H9 (cell line): ENCODE measurements around the gene SBK3. TPM values are rescaled to one million over a fixed set of nuclear protein-coding genes. Genes with fewer than 3 reads are reported as not detected.

Source experiments
- DNase-seq: peaks from one replicate; pipeline ENCODE4 v3.0.0-alpha.2; 2017
- H2AFZ ChIP-seq: one replicate; pipeline ENCODE4 v1.6.1; 2013; ENCODE audit warnings: mild to moderate bottlenecking, low read length, control low read depth, moderate library complexity
- H2AK5ac ChIP-seq: 2 replicates; pipeline ENCODE4 v1.6.1; 2013; ENCODE audit warnings: low read length, control low read depth, mixed read lengths; ENCODE audit not compliant: insufficient read length
- H2BK120ac ChIP-seq: one replicate; pipeline ENCODE4 v1.6.1; 2013; ENCODE audit warnings: low read depth, mild to moderate bottlenecking, low read length, control low read depth, inconsistent platforms; ENCODE audit not compliant: poor library complexity, severe bottlenecking
- H2BK12ac ChIP-seq: 2 replicates; pipeline ENCODE4 v1.6.1; 2013; ENCODE audit warnings: low read length, control low read depth, mixed read lengths, low read depth; ENCODE audit not compliant: insufficient read length
- H2BK15ac ChIP-seq: 2 replicates; pipeline ENCODE4 v1.6.1; 2013; ENCODE audit warnings: low read depth, low read length, control low read depth
- H2BK20ac ChIP-seq: one replicate; pipeline ENCODE4 v1.6.1; 2013; ENCODE audit warnings: low read depth, mild to moderate bottlenecking, low read length, control low read depth, inconsistent platforms; ENCODE audit not compliant: poor library complexity, severe bottlenecking
- H2BK5ac ChIP-seq: 2 replicates; pipeline ENCODE4 v1.6.1; 2013; ENCODE audit warnings: low read length, control low read depth, mixed read lengths; ENCODE audit not compliant: insufficient read length
- H3K14ac ChIP-seq: 2 replicates; pipeline ENCODE4 v1.6.1; 2013; ENCODE audit warnings: low read length, control low read depth; ENCODE audit not compliant: insufficient read depth
- H3K18ac ChIP-seq: 2 replicates; pipeline ENCODE4 v1.6.1; 2013; ENCODE audit warnings: low read depth, mild to moderate bottlenecking, mixed read lengths, low read length, control low read depth; ENCODE audit not compliant: insufficient read length
- H3K23ac ChIP-seq: 2 replicates; pipeline ENCODE4 v1.6.1; 2013; ENCODE audit warnings: low read length, control low read depth, mixed read lengths, low read depth; ENCODE audit not compliant: insufficient read length
- H3K23me2 ChIP-seq: 2 replicates; pipeline ENCODE4 v1.6.1; 2013; ENCODE audit warnings: low read depth, mild to moderate bottlenecking, mixed read lengths, low read length, control low read depth; ENCODE audit not compliant: insufficient read length, poor library complexity, severe bottlenecking
- H3K27ac ChIP-seq: 2 replicates; pipeline ENCODE4 v1.5.1; 2013; ENCODE audit warnings: low read length, control low read depth, mixed read lengths, low read depth; ENCODE audit not compliant: insufficient read length
- H3K27me3 ChIP-seq: 2 replicates; pipeline ENCODE4 v1.6.1; 2013; ENCODE audit warnings: low read length, control low read depth, inconsistent platforms; ENCODE audit not compliant: insufficient read depth
- H3K4ac ChIP-seq: 2 replicates; pipeline ENCODE4 v1.6.1; 2013; ENCODE audit warnings: low read depth, mild to moderate bottlenecking, control low read depth, inconsistent platforms, low read length, moderate library complexity
- H3K4me1 ChIP-seq: 2 replicates; pipeline ENCODE4 v1.6.1; 2013; ENCODE audit warnings: low read length, control low read depth, inconsistent platforms; ENCODE audit not compliant: insufficient read depth
- H3K4me2 ChIP-seq: 2 replicates; pipeline ENCODE4 v1.6.1; 2013; ENCODE audit warnings: low read length, control low read depth, mixed read lengths; ENCODE audit not compliant: insufficient read length, insufficient read depth
- H3K56ac ChIP-seq: 2 replicates; pipeline ENCODE4 v1.6.1; 2013; ENCODE audit warnings: low read depth, mild to moderate bottlenecking, mixed read lengths, low read length, control low read depth; ENCODE audit not compliant: insufficient read length
- H3K79me1 ChIP-seq: 2 replicates; pipeline ENCODE4 v1.6.1; 2013; ENCODE audit warnings: low read depth, mild to moderate bottlenecking, moderate library complexity, low read length, control low read depth, inconsistent platforms; ENCODE audit not compliant: insufficient read depth, poor library complexity, severe bottlenecking
- H3K79me2 ChIP-seq: 2 replicates; pipeline ENCODE4 v1.6.1; 2013; ENCODE audit warnings: low read length, control low read depth, inconsistent platforms; ENCODE audit not compliant: insufficient read depth
- H3K9ac ChIP-seq: 2 replicates; pipeline ENCODE4 v1.6.1; 2013; ENCODE audit warnings: low read length, control low read depth, mixed read lengths; ENCODE audit not compliant: insufficient read length; ENCODE audit errors: extremely low read depth
- H3K9me3 ChIP-seq: one replicate; pipeline ENCODE4 v1.6.1; 2013; ENCODE audit warnings: low read depth, low read length, inconsistent platforms; ENCODE audit not compliant: control insufficient read depth
- H3T11ph ChIP-seq: one replicate; pipeline ENCODE4 v1.6.1; 2013; ENCODE audit warnings: mild to moderate bottlenecking, low read length, control low read depth, inconsistent platforms
- H4K20me1 ChIP-seq: one replicate; pipeline ENCODE4 v1.6.1; 2013; ENCODE audit not compliant: control insufficient read depth, insufficient read length, insufficient read depth
- H4K5ac ChIP-seq: 2 replicates; pipeline ENCODE4 v1.6.1; 2013; ENCODE audit warnings: low read depth, mild to moderate bottlenecking, mixed read lengths, low read length, control low read depth; ENCODE audit not compliant: insufficient read length
- H4K8ac ChIP-seq: replicated peaks from 2 replicates; pipeline ENCODE4 v1.6.1; 2013; ENCODE audit warnings: low read length, control low read depth, mixed read lengths, low read depth; ENCODE audit not compliant: insufficient read length
- H4K91ac ChIP-seq: 2 replicates; pipeline ENCODE4 v1.6.1; 2013; ENCODE audit warnings: low read depth, mild to moderate bottlenecking, moderate library complexity, mixed read lengths, low read length, control low read depth; ENCODE audit not compliant: insufficient read length
- H3K27ac Mint-ChIP-seq, 3 experiments: 2 replicates in 2 of 3; 3 replicates in 1 of 3; pipeline ENCODE4 v1.8.0; 2020 to 2021; ENCODE audit warnings: mixed read lengths in 3 of 3, mild to moderate bottlenecking in 1 of 3, moderate library complexity in 1 of 3
- H3K27me3 Mint-ChIP-seq: 2 replicates; pipeline ENCODE4 v1.8.0; 2021; ENCODE audit warnings: low read depth, mild to moderate bottlenecking, moderate library complexity, mixed read lengths
- H3K36me3 Mint-ChIP-seq, 3 experiments: 2 replicates in 2 of 3; 3 replicates in 1 of 3; pipeline ENCODE4 v1.8.0; 2020 to 2021; ENCODE audit warnings: low read depth in 3 of 3, mixed read lengths in 3 of 3; ENCODE audit not compliant: insufficient read depth in 1 of 3
- H3K4me1 Mint-ChIP-seq, 2 experiments: 2 replicates each; pipeline ENCODE4 v1.8.0; 2020; ENCODE audit warnings: mixed read lengths in 2 of 2
- H3K4me3 Mint-ChIP-seq, 2 experiments: 2 replicates in 1 of 2; 3 replicates in 1 of 2; pipeline ENCODE4 v1.8.0; 2020 to 2021; ENCODE audit warnings: mild to moderate bottlenecking in 2 of 2, mixed read lengths in 2 of 2, moderate library complexity in 1 of 2
- H3K9me3 Mint-ChIP-seq, 2 experiments: 2 replicates in 1 of 2; 3 replicates in 1 of 2; pipeline ENCODE4 v1.8.0; 2020; ENCODE audit warnings: mild to moderate bottlenecking in 2 of 2, mixed read lengths in 2 of 2, moderate library complexity in 1 of 2
- WGBS: extraction: QIAGEN DNeasy Blood & Tissue Kit; methylation state at CpG from one replicate; pipeline ENCODE4 v1.1.7; 2013; ENCODE audit warnings: missing lambda C conversion rate, low lambda C conversion rate, mixed read lengths; ENCODE audit not compliant: insufficient read length; ENCODE audit errors: extremely low coverage; 5-methylcytosine and 5-hydroxymethylcytosine counted together
- total RNA-seq: library from RNA; stranded (reverse); gene quantifications from 2 replicates; pipeline ENCODE4 v1.2.1, GENCODE V29; 2021
- TF ChIP-seq, protein P1 (sequence below): fragments of 200-600 bp; sonication (generic); conservative IDR thresholded peaks from 3 replicates; pipeline ENCODE4 v1.8.0; 2021; ENCODE audit warnings: antibody characterized with exemption, mild to moderate bottlenecking

The SBK3 gene
- total RNA-seq, 1 experiment from 2014 or later: 0.70 TPM

DNA sequence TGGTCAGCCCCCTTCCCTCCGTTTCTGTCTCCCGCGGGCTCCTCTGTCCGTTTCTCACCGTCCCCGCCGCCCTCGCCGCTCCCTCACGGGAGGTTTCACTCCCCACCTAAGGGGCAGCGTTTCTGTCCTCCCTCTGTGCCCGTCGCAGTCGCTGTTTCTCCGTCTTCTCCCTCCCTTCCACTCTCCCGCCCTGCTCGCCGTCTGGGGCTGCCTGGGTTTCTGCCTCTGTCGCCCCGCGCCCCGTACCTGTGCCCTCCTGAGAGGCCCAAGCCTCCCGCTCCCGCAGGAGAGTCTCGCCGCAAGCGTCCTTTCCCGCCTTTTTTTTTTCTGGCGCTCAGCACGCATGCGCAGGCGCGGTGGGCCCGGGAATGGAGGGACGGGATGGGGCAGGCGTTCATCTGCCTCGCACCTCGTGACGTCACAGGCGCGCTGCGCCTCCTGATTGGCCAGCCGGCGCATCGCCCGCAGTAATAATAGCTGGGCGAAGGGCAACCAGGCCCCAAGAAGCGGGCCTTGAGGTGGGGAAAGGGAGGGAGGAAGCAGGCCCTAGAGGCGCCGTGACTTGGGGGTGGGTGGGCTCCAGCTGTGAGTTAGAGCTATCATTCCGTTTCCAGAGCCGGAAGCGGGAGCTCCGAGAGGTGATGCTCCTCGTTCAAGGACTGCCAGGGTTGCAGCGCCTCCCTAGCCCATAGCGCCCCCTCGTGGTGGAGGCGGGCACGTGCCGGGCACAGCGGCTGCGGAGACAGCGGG, 41.7 kb downstream of the SBK3 start:
- no peak overlapping the region for H3K14ac ChIP-seq
- H3K4me1 ChIP-seq: no peaks in the 10 kb centered on the region
- H3K4me2 ChIP-seq: peak overlapping the region; percentile 0
- Mint-ChIP-seq H3K9me3 (peaks cover 11 to 19% of the 10 kb centered on the region in 2 experiments), H3K27me3 (peaks cover 71% of the 10 kb centered on the region), H3K27ac (no peak overlapping the region), H3K4me1 (0 out of 4 replicates have a peak, but pooled peaks cover 0 to 2% of the 10 kb centered on the region in 2 experiments), H3K4me3 (peak overlapping the region; percentile 30 to 48; a peak in 4 of 5 replicates), H3K36me3 (peaks cover 3 to 8% (median 7%) of the 10 kb centered on the region in 3 experiments)
- H3K79me2 ChIP-seq: no peaks in the 10 kb centered on the region
- no peak overlapping the region for H2BK12ac ChIP-seq
- H2BK120ac ChIP-seq: no peak overlapping the region
- H4K91ac ChIP-seq: no peak overlapping the region
- no peaks in the 10 kb centered on the region for H4K20me1 ChIP-seq
- H4K8ac ChIP-seq: no peak overlapping the region
- no peak overlapping the region for H3K27ac ChIP-seq
- TF ChIP-seq, protein P1, sequence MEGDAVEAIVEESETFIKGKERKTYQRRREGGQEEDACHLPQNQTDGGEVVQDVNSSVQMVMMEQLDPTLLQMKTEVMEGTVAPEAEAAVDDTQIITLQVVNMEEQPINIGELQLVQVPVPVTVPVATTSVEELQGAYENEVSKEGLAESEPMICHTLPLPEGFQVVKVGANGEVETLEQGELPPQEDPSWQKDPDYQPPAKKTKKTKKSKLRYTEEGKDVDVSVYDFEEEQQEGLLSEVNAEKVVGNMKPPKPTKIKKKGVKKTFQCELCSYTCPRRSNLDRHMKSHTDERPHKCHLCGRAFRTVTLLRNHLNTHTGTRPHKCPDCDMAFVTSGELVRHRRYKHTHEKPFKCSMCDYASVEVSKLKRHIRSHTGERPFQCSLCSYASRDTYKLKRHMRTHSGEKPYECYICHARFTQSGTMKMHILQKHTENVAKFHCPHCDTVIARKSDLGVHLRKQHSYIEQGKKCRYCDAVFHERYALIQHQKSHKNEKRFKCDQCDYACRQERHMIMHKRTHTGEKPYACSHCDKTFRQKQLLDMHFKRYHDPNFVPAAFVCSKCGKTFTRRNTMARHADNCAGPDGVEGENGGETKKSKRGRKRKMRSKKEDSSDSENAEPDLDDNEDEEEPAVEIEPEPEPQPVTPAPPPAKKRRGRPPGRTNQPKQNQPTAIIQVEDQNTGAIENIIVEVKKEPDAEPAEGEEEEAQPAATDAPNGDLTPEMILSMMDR: peak; percentile 99
- no peak overlapping the region for H3K56ac ChIP-seq
- no peak overlapping the region for H2AFZ ChIP-seq
- H2AK5ac ChIP-seq: no peak overlapping the region
- no peak overlapping the region for H4K5ac ChIP-seq
- no peak overlapping the region for H3K23ac ChIP-seq
- no peak overlapping the region for H3K9ac ChIP-seq
- H3K79me1 ChIP-seq: no peaks in the 10 kb centered on the region
- no peaks in the 10 kb centered on the region for H3K9me3 ChIP-seq
- no peak overlapping the region for H3K4ac ChIP-seq
- H3K27me3 ChIP-seq: peaks cover 5% of the 10 kb centered on the region
- no CpG with 5 or more reads among the region's 64 CpGs for WGBS
- no peaks in the 10 kb centered on the region for H3K23me2 ChIP-seq
- H3K18ac ChIP-seq: no peak overlapping the region
- H2BK20ac ChIP-seq: no peak overlapping the region
- no peak overlapping the region for H2BK5ac ChIP-seq
- no peak overlapping the region for H2BK15ac ChIP-seq
- peak; percentile 94 for DNase-seq
- H3T11ph ChIP-seq: no peak overlapping the region
